DND-41 (cell line): ENCODE data around the gene AKAP5.
"Not testable (repeated sequence)": the region's sequence is repeated elsewhere in the genome, so short reads cannot be mapped to it uniquely, and the experiment has no call there.

Experiments used
- ATAC-seq: fragments of 200-7000 bp; cut with Tn5 transposase; 3 replicates; pipeline ENCODE4 v1.9.1; 2021; ENCODE audit warnings: low read depth; ENCODE audit not compliant: insufficient read depth
- DNase-seq: peaks from one replicate; pipeline ENCODE4 v3.0.0-alpha.2; 2020
- H2AFZ ChIP-seq: 2 replicates; pipeline ENCODE4 v1.6.0; 2012; ENCODE audit warnings: low read depth, low read length
- H3K27ac ChIP-seq: 2 replicates; pipeline ENCODE4 v1.5.1; 2012; ENCODE audit warnings: low read length, inconsistent platforms
- H3K27me3 ChIP-seq: fragments of 200-600 bp; sonication (generic); 2 replicates; pipeline ENCODE4 v1.6.0; 2012; ENCODE audit warnings: low read length, mild to moderate bottlenecking, inconsistent platforms; ENCODE audit not compliant: insufficient read depth, poor library complexity
- H3K36me3 ChIP-seq: 2 replicates; pipeline ENCODE4 v1.5.1; 2012; ENCODE audit warnings: low read length, inconsistent platforms; ENCODE audit not compliant: insufficient read depth
- H3K4me1 ChIP-seq: 2 replicates; pipeline ENCODE4 v1.5.1; 2012; ENCODE audit warnings: mild to moderate bottlenecking, low read length; ENCODE audit not compliant: insufficient read depth
- H3K4me2 ChIP-seq: 2 replicates; pipeline ENCODE4 v1.6.0; 2012; ENCODE audit warnings: mild to moderate bottlenecking, moderate library complexity, low read length, inconsistent platforms; ENCODE audit not compliant: insufficient read depth
- H3K4me3 ChIP-seq, 2 experiments: fragments of 200-600 bp in 1 of 2; shearing (Covaris generic) in 1 of 2; 2 replicates each; pipeline ENCODE4 v1.5.1; 2012 to 2016; ENCODE audit warnings: inconsistent platforms in 2 of 2, low read length in 2 of 2, mild to moderate bottlenecking in 2 of 2, low read depth in 1 of 2, moderate library complexity in 1 of 2
- H3K79me2 ChIP-seq: 2 replicates; pipeline ENCODE4 v1.6.0; 2012; ENCODE audit warnings: low read length, inconsistent platforms; ENCODE audit not compliant: insufficient read depth
- H3K9ac ChIP-seq: 2 replicates; pipeline ENCODE4 v1.6.0; 2012; ENCODE audit warnings: low read depth, mild to moderate bottlenecking, inconsistent platforms, low read length, moderate library complexity
- H3K9me3 ChIP-seq: 2 replicates; pipeline ENCODE4 v1.5.1; 2012; ENCODE audit warnings: low read length, moderate library complexity, mild to moderate bottlenecking, inconsistent platforms; ENCODE audit not compliant: insufficient read depth, severe bottlenecking
- H4K20me1 ChIP-seq: 2 replicates; pipeline ENCODE4 v1.6.0; 2012; ENCODE audit warnings: low read length; ENCODE audit not compliant: insufficient read depth
- EZH2 ChIP-seq: IDR thresholded peaks from 3 replicates; pipeline ENCODE4 v1.6.1; 2012; ENCODE audit warnings: borderline replicate concordance, low read depth, mild to moderate bottlenecking, moderate library complexity, low read length, inconsistent platforms; ENCODE audit not compliant: severe bottlenecking
- TF ChIP-seq, protein P1 (sequence below): IDR thresholded peaks from 2 replicates; pipeline ENCODE4 v1.5.1; 2012; ENCODE audit warnings: borderline replicate concordance, low read length, moderate library complexity, mild to moderate bottlenecking; ENCODE audit not compliant: poor library complexity, severe bottlenecking; ENCODE audit errors: extremely low read depth

Gene AKAP5

DNA sequence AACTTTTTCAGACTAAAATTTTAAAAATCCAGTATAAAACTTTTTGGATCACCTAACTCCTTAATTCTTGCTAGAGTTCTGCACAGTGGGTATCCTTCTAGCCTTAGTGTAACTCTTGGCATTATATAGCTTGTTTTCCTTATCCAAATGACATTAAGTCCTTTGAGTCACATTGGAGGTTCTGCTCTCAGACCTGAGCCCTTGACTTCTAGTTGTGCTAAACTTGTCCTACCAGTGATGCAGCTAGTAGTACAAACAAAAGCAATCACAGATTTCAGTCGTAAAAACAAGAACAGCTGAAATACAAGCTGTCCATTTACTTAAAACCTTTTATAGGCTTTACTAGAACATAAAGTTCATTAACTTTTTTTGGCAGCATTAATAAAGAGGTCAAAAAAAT is 49.8 kb downstream of the AKAP5 start:
- no peaks in the 10 kb centered on the region for H3K27me3 ChIP-seq
- peaks cover 18% of the 10 kb centered on the region for H3K4me1 ChIP-seq
- H3K4me3 ChIP-seq, result no peak overlapping the region
- H4K20me1 ChIP-seq, result peaks cover 70% of the 10 kb centered on the region
- ATAC-seq (no peak), DNase-seq (no peak)
- peaks cover 19% of the 10 kb centered on the region for H3K36me3 ChIP-seq
- no peak overlapping the region for H3K4me2 ChIP-seq
- H2AFZ ChIP-seq, result no peak overlapping the region
- H3K9me3 ChIP-seq, result no peaks in the 10 kb centered on the region
- peaks cover 98% of the 10 kb centered on the region for H3K79me2 ChIP-seq
- no peak overlapping the region for H3K27ac ChIP-seq
- H3K9ac ChIP-seq, result no peak overlapping the region
- TF ChIP-seq EZH2, result no peak
- TF ChIP-seq, protein P1, sequence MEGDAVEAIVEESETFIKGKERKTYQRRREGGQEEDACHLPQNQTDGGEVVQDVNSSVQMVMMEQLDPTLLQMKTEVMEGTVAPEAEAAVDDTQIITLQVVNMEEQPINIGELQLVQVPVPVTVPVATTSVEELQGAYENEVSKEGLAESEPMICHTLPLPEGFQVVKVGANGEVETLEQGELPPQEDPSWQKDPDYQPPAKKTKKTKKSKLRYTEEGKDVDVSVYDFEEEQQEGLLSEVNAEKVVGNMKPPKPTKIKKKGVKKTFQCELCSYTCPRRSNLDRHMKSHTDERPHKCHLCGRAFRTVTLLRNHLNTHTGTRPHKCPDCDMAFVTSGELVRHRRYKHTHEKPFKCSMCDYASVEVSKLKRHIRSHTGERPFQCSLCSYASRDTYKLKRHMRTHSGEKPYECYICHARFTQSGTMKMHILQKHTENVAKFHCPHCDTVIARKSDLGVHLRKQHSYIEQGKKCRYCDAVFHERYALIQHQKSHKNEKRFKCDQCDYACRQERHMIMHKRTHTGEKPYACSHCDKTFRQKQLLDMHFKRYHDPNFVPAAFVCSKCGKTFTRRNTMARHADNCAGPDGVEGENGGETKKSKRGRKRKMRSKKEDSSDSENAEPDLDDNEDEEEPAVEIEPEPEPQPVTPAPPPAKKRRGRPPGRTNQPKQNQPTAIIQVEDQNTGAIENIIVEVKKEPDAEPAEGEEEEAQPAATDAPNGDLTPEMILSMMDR, result no peak

DNA sequence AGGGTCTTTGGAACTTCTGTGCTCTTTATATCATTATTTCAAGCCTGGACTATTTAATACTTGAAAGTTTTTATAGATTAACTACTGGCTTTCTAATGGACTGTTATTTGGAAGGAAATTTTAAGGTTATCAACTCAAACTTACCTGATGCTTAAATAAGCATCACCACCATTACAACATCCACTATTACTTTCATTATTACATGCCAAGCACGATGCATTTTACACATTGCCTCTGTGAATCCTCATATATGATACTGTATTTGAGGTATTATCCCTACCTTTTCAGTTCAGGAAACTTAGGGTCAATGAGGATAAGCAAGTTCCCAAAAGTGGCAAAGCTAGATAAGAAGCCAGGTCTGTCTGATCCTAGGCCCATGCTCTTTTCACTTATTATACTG is 51.7 kb downstream of the AKAP5 start:
- TF ChIP-seq EZH2, result no peak
- TF ChIP-seq, protein P1, result no peak
- no peak for DNase-seq
- Histone ChIP-seq H3K27me3 (no peaks in the 10 kb centered on the region), H3K4me2 (no peak overlapping the region), H3K9me3 (no peaks in the 10 kb centered on the region), H3K79me2 (peaks cover 98% of the 10 kb centered on the region), H3K9ac (no peak overlapping the region), H3K27ac (no peak overlapping the region), H3K4me3 (no peak overlapping the region), H2AFZ (no peak overlapping the region), H3K4me1 (no peaks in the 10 kb centered on the region; the same call in 1 of the 2 replicates), H4K20me1 (peaks cover 71% of the 10 kb centered on the region), H3K36me3 (peaks cover 29% of the 10 kb centered on the region)
- ATAC-seq, result no peak

DNA sequence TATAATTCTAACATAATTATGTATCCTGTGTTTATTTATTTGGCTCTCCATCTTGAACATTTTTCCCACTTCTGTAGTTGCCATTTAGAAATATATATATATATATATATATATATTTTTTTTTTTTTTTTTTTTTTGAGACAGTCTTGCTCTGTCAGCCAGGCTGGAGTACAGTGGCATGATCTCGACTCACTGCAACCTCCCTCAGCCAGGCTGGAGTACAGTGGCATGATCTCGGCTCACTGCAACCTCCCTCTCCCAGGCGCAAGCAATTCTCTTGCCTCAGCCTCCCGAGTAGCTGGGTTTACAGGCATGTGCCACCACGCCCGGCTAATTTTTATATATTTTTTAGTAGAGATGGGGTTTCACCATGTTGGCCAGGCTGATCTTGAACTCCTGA is 52.4 kb downstream of the AKAP5 start:
- H3K9me3 ChIP-seq, ATAC-seq, H3K27me3 ChIP-seq, DNase-seq, H3K27ac ChIP-seq, H3K9ac ChIP-seq, H3K4me1 ChIP-seq, H3K4me2 ChIP-seq, H2AFZ ChIP-seq, H3K4me3 ChIP-seq: not testable (repeated sequence)
- Histone ChIP-seq H3K36me3 (peaks cover 31% of the 10 kb centered on the region), H3K79me2 (peaks cover 98% of the 10 kb centered on the region), H4K20me1 (peaks cover 69% of the 10 kb centered on the region)

DNA sequence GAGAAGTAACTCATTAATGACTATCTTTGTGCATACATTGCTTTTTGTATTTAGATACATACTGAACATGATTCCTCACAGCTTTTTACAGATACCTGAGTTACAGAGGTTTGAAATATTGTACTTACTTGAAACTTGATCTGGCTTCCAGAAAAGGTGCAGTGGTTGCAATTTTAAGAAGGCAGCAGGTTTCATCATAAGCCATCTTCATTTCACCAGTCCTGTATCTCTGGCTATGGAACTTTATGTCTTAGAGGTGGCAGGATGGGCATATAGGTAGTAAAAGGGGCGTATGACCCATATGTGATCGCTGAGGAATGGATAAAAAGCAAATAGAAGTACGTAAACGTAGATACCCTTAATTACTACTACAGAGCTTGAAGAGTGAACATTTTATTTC is 52.9 kb downstream of the AKAP5 start:
- peaks cover 96% of the 10 kb centered on the region for H3K79me2 ChIP-seq
- H3K9ac ChIP-seq, result no peak overlapping the region
- H3K4me3 ChIP-seq, result no peak overlapping the region
- H4K20me1 ChIP-seq, result peaks cover 69% of the 10 kb centered on the region; the same call in 1 of the 2 replicates
- H3K4me1 ChIP-seq, result no peaks in the 10 kb centered on the region
- H3K27ac ChIP-seq, result no peak overlapping the region
- H3K9me3 ChIP-seq, result no peaks in the 10 kb centered on the region
- ATAC-seq, result no peak
- no peak overlapping the region for H2AFZ ChIP-seq
- H3K36me3 ChIP-seq, result peaks cover 32% of the 10 kb centered on the region
- TF ChIP-seq, protein P1, result no peak
- no peak for TF ChIP-seq EZH2
- H3K4me2 ChIP-seq, result no peak overlapping the region
- no peak for DNase-seq
- H3K27me3 ChIP-seq, result no peaks in the 10 kb centered on the region
